ENCODE data around the gene CNN1. TPM values are rescaled to one million over a fixed set of nuclear protein-coding genes. Genes with fewer than 3 reads are reported as not detected.

The CNN1 gene
- 10 to 100 TPM in 2 of 4 donors, 1 to 10 TPM in 2; 6.4 to 43.8 (median 14.5) TPM for total RNA-seq

- no peak for DNase-seq (ENCODE audit: low spot score)
- no peak for TF ChIP-seq CTCF (IDR thresholded peaks at IDR 0.05)
- peak; percentile 50 for ATAC-seq (ENCODE audit: low FRiP score)
Measured at GRCh38 chr19:11538232-11539036, at the start of gene CNN1. Gene CNN1, plus strand, starts transcription at chr19:11538851. Its CDS starts 77 bp downstream, at chr19:11538928.

- DNase-seq (ENCODE audit: low spot score): no peak
- no peak for ATAC-seq (ENCODE audit: low FRiP score)
- TF ChIP-seq CTCF (IDR thresholded peaks at IDR 0.05): no peak
Measured at GRCh38 chr19:11489378-11489777, 49.3 kb upstream of the CNN1 start.

GRCh38 chr19:11494634-11495285, 43.9 kb upstream of the CNN1 start:
- ATAC-seq (ENCODE audit: low FRiP score) (no peak), DNase-seq (ENCODE audit: low spot score) (no peak)
- TF ChIP-seq CTCF (IDR thresholded peaks at IDR 0.05): no peak

- DNase-seq (ENCODE audit: low spot score) (no peak), ATAC-seq (ENCODE audit: low FRiP score) (no peak)
- TF ChIP-seq CTCF (IDR thresholded peaks at IDR 0.05): no peak
Measured at GRCh38 chr19:11495481-11495880, 43.2 kb upstream of the CNN1 start.

GRCh38 chr19:11495885-11496284, 42.8 kb upstream of the CNN1 start:
- DNase-seq (ENCODE audit: low spot score) (no peak), ATAC-seq (ENCODE audit: low FRiP score) (peak; percentile 9)
- TF ChIP-seq CTCF (IDR thresholded peaks at IDR 0.05): no peak

GRCh38 chr19:11496391-11497163, 42.1 kb upstream of the CNN1 start:
- DNase-seq (ENCODE audit: low spot score): peak; percentile 46
- no peak for TF ChIP-seq CTCF (IDR thresholded peaks at IDR 0.05)
- ATAC-seq (ENCODE audit: low FRiP score): no peak

All from omental fat pad (tissue), 4 donors.